ENCODE results near the gene ENTPD6. TPM values are rescaled to one million over a fixed set of nuclear protein-coding genes. Genes with fewer than 3 reads are reported as not detected.

The ENTPD6 gene
- total RNA-seq, 1 donor from 2014 or later, result 43.0 TPM

DNA sequence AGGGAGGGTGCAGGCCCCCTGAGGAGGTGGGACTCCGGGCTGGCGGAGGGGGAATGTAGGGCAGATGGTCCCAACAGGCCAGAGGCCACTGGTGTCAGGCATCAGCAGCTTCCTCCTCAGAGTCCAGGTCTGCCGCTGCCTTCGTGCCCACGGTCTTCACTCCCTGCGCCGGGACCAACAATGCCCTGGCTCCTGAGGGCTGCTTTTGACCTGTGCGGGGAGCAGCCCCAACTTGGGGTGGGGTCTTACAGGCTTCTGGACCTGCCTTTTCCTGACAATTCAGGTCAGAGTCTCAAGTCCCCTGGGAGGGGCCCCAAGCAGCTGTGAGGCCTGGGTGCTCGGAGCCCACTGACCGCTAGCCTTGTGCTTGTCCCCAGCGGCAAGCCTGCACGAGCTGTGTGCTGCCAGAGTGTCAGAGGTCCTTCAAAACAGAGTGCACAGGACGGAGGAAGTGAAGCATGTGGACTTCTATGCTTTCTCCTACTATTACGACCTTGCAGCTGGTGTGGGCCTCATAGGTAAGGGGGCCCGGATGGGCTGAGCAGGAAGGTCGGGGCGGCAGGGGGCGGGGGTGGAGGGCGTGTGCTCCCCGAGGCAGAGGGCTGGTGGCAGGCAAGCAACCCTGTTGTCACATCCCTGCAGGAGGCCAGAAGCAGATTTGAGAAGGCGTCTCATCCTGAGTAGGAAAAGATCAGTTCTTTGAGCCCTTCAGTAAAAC is 27.1 kb downstream of the ENTPD6 start:
- H3K4me3 Mint-ChIP-seq (ENCODE audit: unreplicated experiment), result no peak overlapping the region
- H3K27me3 Mint-ChIP-seq (ENCODE audit: unreplicated experiment), result peaks cover 8% of the 10 kb centered on the region
- DNase-seq (ENCODE audit: low spot score), result no peak
- H3K9me3 Mint-ChIP-seq (ENCODE audit: unreplicated experiment), result no peaks in the 10 kb centered on the region
- H3K4me1 Mint-ChIP-seq (ENCODE audit: unreplicated experiment), result peaks cover 9% of the 10 kb centered on the region
- no peak overlapping the region for H3K27ac Mint-ChIP-seq (ENCODE audit: unreplicated experiment)
- TF ChIP-seq, protein P1, sequence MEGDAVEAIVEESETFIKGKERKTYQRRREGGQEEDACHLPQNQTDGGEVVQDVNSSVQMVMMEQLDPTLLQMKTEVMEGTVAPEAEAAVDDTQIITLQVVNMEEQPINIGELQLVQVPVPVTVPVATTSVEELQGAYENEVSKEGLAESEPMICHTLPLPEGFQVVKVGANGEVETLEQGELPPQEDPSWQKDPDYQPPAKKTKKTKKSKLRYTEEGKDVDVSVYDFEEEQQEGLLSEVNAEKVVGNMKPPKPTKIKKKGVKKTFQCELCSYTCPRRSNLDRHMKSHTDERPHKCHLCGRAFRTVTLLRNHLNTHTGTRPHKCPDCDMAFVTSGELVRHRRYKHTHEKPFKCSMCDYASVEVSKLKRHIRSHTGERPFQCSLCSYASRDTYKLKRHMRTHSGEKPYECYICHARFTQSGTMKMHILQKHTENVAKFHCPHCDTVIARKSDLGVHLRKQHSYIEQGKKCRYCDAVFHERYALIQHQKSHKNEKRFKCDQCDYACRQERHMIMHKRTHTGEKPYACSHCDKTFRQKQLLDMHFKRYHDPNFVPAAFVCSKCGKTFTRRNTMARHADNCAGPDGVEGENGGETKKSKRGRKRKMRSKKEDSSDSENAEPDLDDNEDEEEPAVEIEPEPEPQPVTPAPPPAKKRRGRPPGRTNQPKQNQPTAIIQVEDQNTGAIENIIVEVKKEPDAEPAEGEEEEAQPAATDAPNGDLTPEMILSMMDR (IDR thresholded peaks at IDR 0.05; ENCODE audit: unreplicated experiment), result no peak
- no peaks in the 10 kb centered on the region for H3K36me3 Mint-ChIP-seq (ENCODE audit: low read depth, unreplicated experiment)

DNA sequence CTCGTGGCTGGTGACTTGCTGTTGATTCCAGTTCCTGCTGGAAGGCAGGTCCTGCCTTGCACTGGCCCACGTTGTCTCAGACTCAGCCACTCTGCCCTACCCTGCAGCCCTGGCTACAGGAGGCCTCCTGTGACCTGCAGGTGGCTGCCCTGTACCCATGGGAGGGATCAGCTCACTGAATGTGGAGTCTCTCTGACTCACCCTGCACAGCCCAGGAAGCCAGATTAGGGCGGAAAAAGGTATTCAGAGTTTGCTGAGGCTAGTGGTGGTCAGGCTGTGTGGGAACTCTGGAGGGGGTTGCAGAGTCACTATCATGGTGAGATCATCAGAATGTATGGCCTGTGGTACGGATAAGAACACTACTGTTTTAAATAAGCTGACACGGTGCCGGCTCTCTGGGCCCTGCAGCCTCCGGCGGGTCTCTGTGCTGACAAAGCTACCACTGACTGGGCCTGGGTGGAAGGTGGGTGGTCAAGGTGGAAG is 27.7 kb downstream of the ENTPD6 start:
- TF ChIP-seq, protein P1 (IDR thresholded peaks at IDR 0.05; ENCODE audit: unreplicated experiment), result no peak
- Mint-ChIP-seq H3K27ac (ENCODE audit: unreplicated experiment) (no peak overlapping the region), H3K36me3 (ENCODE audit: low read depth, unreplicated experiment) (no peaks in the 10 kb centered on the region), H3K27me3 (ENCODE audit: unreplicated experiment) (peaks cover 8% of the 10 kb centered on the region), H3K4me1 (ENCODE audit: unreplicated experiment) (peaks cover 9% of the 10 kb centered on the region), H3K4me3 (ENCODE audit: unreplicated experiment) (no peak overlapping the region), H3K9me3 (ENCODE audit: unreplicated experiment) (no peaks in the 10 kb centered on the region)
- DNase-seq (ENCODE audit: low spot score), result no peak

DNA sequence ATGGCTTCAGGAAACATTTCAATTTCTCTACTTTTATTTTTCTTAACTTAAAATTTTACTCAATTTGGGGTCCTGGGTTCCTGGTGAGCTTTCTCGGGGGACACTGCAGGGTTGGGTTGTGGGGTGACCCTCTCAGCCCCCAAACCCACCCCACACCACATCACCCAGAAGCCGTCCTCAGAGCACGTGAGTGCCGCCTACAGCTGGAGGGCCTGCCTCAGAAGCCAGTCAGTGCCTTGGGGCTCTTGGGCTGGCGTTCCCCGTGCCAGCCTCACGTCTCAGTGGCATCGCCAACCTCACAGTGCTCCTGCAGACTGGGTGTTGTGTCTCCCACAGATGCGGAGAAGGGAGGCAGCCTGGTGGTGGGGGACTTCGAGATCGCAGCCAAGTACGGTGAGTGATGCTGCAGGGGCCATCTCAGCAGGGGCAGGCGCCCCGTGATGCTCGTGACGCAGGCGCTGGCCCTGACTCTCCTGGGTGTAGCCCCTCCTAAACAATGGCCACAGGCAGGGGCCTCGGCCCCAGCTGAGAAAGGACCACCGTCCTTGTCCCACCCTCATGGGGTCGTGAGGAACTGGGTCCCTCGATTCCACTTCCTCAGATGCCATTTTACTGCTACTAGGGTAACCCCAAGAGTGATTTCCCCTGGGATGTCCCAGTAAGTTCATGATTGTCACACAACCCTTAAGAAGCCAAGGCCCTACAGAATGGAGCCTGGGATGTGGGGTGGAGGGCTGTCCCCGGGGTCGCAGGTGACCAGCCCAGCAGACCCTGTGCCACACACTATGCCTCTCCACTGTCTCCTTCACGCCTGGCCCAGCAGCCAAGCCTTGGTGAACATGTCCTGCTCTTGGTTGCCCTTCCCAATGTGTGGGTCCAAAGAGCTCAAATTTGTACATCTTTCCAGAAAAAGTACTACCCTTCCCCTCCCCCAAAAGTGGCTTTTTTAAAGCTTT is 28.5 kb downstream of the ENTPD6 start:
- Mint-ChIP-seq H3K4me3 (ENCODE audit: unreplicated experiment) (no peak overlapping the region), H3K27ac (ENCODE audit: unreplicated experiment) (no peak overlapping the region), H3K27me3 (ENCODE audit: unreplicated experiment) (peaks cover 7% of the 10 kb centered on the region), H3K36me3 (ENCODE audit: low read depth, unreplicated experiment) (no peaks in the 10 kb centered on the region), H3K9me3 (ENCODE audit: unreplicated experiment) (no peaks in the 10 kb centered on the region), H3K4me1 (ENCODE audit: unreplicated experiment) (peaks cover 9% of the 10 kb centered on the region)
- DNase-seq (ENCODE audit: low spot score), result no peak
- TF ChIP-seq, protein P1 (IDR thresholded peaks at IDR 0.05; ENCODE audit: unreplicated experiment), result no peak

DNA sequence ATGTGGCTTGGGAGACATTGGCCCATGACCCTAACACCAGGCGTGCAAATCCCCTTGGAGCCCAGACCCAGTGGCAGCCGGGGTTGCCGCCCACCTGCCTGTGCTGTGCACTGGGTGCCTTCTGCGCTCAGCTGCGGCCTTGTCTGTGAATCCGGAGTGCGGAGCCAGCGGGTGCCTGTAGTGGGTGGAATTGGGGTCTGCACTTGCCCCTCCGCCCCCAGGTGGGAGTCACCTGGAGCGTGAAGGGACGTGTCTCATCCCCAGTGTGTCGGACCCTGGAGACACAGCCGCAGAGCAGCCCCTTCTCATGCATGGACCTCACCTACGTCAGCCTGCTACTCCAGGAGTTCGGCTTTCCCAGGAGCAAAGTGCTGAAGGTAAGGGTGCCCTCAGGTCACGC is 29.4 kb downstream of the ENTPD6 start:
- Mint-ChIP-seq H3K27me3 (ENCODE audit: unreplicated experiment) (peaks cover 5% of the 10 kb centered on the region), H3K36me3 (ENCODE audit: low read depth, unreplicated experiment) (no peaks in the 10 kb centered on the region), H3K27ac (ENCODE audit: unreplicated experiment) (no peak overlapping the region), H3K4me1 (ENCODE audit: unreplicated experiment) (peaks cover 9% of the 10 kb centered on the region), H3K4me3 (ENCODE audit: unreplicated experiment) (no peak overlapping the region), H3K9me3 (ENCODE audit: unreplicated experiment) (no peaks in the 10 kb centered on the region)
- TF ChIP-seq, protein P1 (IDR thresholded peaks at IDR 0.05; ENCODE audit: unreplicated experiment), result no peak
- no peak for DNase-seq (ENCODE audit: low spot score)
